ENCODE measurements around the gene SGO2.
"Not testable (repeated sequence)": the region's sequence is repeated elsewhere in the genome, so short reads cannot be mapped to it uniquely, and the experiment has no call there.

The SGO2 gene

DNA sequence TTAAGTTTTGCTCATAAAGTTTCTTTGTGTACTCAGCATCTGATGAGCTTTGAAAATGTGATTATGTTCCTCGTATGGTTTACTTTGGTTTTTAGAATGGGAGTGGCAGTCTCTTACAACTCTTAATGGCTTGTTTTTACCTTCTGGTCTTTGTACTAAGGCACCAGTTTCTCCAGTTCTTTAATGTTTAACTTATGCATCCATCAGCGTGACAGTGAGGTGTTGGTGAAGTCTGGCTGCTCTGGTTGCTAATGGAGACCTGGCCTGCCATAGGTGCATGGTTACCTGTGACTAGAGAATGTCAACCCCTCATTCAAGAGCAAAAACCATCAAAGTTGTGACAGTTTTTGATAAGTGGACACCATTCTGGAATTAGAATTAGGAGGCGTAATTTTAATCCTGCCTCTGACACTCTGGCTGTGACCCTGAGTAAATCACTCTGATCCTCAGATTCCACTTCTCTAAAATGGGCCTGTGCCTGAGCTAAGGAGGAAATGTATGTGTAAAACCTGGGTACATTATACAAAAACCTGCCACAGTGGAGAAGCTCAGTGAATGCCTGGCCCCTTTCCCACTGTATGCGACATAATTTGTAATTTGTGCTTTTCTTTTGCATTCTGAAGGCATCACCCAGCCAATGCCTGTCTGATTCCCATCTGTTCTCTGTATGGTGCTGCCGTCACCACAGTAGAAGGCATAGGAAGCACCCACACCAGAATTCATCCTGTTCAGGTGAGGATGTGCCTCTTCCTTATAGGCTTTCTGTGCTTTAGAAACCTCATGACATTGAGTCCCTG is 71.0 kb downstream of the SGO2 start:
- no peak for DNase-seq (ENCODE audit: low read depth)

DNA sequence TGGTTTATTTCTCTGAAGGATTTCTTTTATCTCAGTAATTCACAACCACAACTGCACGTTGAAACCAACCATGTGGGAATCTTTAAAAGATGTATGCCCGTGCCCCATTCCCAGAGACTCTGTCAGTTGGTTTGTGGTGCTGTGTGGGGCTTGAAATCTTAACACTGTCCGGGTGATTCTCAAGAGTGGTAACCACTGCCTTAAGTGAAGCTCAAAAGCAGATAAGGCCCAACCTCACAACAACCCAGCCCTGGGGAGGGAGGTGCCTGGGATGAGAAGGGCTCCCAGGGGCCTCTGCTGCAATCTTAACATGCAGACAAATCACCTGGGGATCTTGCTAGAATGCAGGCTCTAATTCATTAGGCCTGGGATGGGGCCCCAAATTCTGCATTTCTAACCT is 73.2 kb downstream of the SGO2 start:
- DNase-seq (ENCODE audit: low read depth): no peak

DNA sequence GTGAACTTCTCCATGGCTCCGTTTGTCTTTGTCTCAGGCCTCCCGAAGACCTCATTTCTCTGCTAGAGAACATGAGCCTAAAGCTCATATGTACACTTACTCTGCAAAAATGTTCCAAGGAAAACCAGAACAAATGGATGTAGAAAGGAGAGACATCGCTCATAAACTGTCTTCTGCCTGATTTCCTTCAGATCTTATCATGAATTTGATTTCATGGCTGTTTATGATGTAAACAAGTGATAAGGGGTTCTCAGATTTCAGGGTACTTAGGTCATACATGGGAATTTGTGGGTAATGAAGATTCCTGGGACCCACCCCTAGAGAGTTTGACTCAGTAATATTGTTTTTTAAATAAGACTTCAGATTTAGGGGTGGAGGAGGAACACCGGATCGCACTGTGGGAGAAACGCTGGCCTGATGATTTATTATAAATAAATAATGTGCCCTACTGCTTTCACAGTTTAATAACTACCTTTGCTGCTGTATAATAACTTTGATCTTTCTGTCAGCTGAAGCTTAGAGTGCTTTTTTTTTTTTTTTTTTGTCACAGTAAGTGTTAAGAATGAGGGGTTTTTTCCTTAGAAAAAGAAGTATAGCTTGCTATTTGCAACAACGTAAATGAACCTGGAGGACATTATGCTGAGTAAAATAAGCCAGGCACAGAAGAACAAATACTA is 74.7 kb downstream of the SGO2 start:
- DNase-seq (ENCODE audit: low read depth): no peak

DNA sequence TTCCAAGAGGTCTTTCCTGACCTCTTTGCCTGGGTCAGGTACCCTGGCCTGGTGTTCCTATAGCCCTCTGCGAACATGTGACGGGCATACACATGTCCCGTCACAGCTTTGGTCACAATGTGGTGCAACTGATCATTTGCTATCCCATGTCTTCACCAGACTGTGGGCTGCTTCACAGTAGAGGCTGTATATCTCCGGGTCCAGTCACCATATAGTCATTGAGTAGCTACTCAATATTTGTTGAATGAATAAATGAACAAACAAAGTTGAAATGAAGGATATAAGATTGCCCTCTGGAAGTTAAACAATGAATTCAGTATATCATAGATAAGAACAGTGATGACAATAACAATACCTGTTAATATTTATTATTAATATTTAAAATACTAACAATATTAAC is 76.6 kb downstream of the SGO2 start:
- no peak for DNase-seq (ENCODE audit: low read depth)

DNA sequence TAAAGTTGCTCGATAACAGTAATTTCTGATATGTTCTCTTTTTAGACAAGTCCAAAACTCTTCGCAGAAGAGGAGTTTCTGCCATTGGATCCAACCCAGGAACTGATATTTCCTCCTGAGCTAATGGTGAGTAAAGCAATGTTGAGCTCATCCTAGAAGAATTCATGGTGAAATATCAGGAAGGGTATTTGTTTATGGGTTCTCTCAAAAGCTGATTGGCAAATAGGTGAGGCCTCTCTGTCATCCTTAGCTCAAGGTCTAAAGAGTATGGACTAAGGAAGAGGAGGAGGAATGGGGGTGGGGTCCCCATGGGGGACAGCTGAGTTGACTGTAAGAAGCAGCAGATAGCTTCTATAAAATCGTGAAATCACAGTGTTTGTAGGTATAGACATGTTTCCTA is 78.0 kb downstream of the SGO2 start:
- no peak for DNase-seq (ENCODE audit: low read depth)

DNA sequence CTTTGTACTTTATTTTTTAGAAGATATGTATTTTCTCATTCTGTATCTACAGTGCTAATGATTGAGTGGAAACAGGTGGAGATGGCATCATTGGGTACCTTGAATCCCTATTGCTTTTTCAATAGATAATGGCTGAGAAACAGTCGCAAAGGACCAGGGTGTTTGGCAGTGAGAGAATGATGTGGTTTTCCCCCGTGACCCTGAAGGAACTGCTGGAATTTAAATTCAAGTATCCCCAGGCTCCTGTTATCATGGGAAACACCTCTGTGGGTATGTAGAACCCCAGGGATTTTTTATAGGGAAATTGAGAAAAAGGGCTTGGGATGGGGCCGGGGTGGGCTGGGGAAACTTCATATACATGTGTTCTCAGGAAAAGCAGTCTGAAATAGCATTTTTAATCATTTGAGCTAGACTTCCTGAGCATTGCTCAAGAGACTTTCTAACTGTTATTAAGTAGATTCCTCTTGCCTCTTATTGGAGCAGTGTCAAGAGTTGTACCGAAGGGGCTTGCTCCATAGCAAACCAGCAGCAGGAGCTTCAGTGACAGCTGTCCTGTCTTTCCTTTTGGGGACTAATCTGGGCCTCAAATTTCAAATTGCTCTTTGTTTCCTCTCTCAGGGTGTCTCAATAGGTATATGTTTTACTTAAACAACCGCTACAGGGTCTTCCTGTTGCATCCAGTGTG is 78.7 kb downstream of the SGO2 start:
- no peak for DNase-seq (ENCODE audit: low read depth)

DNA sequence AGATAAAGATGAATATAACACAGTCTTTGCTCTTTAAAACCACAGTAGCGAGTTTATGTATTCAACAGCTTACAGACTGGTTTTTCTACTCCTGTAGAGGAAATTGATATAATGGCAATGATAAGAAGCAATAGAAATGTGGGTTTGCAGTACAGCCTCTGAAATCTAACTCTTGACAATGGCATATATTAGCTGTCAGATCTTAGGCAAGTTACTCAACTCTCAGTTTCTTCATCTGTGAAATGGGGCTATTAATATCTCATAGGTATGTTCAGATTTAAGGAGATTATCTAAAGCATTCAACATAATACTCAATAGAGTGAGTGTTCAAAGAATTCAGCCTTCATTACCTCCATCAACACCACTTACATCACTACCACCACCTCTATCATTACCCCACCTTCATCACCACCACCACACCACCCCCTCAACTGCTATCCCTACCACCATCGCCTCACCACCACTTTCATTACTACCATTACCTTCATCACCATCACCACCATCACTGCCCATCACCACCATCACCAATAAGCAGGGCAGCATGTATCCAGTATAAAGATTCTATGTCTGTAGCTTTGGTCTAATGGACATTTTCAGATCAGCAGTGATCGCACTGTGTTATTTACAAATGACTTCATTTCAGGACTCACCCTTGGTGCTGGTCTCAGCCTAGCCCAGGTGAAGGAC is 82.5 kb downstream of the SGO2 start:
- no peak for DNase-seq (ENCODE audit: low read depth)

DNA sequence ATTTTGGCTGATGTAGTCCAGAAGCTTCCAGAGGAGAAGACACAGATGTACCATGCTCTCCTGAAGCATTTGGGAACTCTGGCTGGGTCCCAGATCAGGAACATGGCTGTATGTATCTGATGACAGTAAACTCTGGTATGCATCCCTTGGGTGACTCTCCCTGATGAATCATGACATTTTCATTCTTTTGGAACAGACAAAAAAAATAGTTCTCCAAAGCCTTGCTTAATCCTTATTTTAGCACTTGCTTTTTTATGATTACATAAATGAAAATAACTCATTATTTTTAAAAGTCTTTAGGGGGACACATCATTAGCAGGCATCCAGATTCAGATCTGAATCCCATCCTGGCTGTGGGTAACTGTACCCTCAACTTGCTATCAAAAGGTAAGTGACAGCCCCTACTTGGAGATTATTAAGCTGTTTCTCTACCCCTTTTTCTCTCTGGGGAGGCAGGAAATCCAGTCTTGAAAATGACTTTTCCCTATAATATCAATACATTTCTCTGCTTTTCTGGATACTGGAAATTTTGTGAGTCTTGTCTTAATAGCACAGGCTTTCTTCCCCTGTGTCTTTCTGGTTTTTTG is 83.1 kb downstream of the SGO2 start:
- no peak for DNase-seq (ENCODE audit: low read depth)

DNA sequence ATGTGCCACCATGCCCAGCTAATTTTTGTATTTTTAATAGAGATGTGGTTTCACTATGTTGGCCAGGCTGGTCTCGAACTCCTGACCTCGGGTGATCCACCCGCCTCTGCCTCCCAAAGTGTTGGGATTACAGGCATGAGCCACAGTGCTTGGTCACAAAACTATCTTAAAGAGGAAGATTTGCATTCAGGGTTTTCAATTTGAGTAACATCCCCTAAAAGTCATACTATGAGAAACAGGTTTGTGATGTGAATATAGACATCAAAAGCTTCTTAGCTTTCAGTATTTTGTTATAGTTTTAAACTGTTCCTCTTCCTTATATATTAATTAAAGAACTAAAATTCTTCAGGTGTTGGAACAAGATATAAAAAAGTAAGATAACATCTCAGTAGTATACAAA is 84.2 kb downstream of the SGO2 start:
- not testable (repeated sequence) for DNase-seq (ENCODE audit: low read depth)

DNA sequence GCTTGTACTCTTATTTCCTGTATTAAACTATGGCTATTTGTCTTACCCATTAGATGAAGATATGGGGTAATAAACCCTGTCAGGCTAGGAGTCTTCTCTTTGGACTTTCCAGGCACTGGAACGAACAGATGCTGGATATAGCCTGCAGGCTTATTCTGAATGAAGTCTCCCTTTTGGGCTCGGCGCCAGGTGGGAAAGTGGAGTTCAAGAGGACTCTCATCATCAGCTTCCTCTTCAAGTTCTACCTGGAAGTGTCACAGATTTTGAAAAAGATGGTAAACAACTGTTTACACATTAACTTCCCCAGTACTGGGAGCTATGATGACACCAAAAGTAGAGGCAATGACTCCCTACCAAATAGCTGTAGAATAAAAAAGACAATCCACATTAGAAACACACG is 87.7 kb downstream of the SGO2 start:
- no peak for DNase-seq (ENCODE audit: low read depth)

DNA sequence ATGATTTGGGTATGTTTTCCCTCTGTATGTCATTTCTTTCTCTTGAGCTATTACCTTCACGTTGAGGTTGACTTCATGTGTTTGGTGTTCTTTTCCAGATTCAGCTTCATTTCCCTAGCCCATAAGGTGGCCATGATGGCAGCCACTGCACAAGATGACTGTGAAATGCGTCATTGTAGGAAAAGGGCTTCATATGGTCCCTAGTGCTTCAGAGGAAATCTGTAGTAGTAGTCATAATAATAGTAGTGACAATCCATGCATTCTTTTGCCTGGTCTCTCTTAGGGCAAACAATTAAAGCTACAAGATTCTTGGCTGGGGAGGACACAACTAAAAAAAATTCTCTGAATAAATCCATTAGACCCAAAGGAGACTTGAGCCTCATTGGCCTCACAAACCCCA is 88.2 kb downstream of the SGO2 start:
- DNase-seq (ENCODE audit: low read depth): no peak

DNA sequence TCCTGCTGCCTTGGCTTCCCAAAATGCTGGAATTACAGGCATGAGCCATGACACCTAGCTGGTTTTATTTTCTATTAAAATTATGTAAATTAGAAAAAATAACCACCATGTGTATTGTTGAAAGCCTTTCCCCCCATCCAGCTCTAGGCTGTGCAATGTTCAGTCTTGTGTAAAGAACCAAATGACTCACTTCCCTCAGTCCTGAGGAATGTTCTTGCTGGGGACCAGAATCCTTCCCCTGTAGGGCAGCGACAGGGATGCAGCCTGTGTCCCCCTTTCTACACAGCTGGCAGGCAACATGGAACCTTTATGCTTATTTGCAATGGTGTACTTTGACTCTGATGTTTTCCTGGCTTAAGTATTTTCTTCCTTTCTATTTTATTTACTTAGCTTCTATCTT is 89.2 kb downstream of the SGO2 start:
- no peak for DNase-seq (ENCODE audit: low read depth)

DNA sequence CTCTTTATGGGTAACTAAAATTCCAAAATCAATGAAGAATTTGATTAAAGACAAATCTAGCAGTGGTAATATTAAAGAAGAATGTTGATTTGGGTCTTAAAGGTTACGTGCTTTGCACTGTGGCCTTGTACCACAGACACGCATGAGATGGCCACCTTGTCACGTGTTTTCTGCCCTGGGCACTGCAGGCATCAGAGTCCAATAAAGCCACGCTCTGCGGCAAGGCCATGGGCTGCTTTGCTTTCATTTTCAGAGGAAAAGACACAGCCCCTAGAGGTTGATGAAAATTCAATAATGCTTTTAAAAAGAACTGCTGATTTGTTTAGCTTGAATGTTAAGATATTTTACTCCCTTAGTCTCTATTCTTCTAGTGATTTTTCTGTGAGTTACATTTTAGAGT is 90.2 kb downstream of the SGO2 start:
- no peak for DNase-seq (ENCODE audit: low read depth)

DNA sequence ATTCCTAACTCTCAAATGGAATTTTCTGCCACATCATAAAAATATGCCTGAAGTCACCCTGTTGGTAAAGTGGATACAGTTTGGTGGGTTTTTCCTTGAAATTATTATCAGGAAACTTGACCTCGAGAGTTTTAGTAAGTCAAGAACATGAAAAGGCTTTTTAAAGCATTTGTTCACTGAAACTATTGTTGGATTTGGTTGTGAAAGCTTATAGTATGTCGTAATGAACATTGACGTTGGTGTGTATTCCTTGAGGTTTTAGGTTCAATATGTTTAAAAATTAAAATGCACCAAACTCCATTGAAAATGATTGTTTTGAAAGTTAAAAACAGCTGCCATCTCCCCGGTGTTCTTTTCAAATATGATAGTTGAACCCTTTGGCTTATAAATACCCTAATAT is 90.6 kb downstream of the SGO2 start:
- DNase-seq (ENCODE audit: low read depth): no peak

DNA sequence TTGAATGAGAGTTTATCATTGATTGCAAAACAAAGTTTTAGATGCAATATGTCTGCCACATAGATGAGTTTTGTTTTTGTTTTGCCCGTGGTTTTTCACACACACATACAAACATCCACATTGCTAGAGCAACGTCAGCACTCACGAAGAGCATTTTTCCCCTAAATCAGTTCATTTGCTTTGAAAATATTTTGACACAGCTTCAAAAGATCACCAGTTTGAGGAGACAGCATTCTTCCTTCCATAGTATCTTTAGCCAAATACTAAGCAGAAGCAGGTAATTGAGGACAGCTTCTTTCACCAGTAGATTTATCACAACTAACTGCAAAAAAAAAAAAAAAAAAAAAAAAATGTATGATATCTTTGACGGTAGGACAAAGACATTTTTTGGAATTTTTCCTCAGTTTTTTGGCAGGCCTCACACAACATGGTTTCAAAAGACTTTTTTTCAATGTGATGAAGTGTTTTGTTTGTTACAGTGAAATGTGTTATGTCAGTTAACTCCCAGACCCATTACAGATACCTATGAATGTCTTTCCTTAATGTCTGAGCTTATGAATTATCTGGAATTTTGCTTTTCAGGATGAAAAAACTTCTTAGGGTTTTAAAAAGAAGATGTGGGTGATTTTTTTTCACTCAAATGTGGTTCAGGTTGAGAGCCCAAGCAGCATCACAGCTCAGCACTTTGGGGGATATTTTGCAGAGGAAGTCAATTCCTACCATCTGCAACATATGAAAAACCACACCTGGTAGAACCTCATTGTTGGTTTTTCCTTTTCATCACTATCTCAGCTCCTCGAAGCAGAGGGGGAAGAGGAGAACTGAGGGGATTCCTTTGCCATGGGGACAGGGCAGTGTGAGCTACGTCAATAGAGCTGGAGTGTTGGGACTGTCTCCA is 91.4 kb downstream of the SGO2 start:
- DNase-seq (ENCODE audit: low read depth): no peak

DNA sequence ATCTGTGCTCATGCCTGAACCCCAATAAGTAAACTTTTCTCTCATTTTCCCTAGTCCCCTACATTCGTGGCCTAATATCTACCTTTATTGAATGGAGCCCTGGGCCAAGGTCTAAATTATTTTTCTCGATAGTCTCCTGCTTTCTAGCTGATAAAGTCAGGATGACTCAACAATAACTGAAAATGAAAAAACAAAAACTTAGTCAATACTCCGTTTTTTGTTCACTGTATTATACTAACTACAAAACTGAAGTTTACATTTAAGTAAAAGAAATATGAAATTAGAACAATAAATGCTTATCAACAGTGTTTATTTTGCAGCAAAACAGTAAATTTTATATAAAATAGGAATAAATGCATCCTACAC is 92.0 kb downstream of the SGO2 start:
- DNase-seq (ENCODE audit: low read depth): no peak

DNA sequence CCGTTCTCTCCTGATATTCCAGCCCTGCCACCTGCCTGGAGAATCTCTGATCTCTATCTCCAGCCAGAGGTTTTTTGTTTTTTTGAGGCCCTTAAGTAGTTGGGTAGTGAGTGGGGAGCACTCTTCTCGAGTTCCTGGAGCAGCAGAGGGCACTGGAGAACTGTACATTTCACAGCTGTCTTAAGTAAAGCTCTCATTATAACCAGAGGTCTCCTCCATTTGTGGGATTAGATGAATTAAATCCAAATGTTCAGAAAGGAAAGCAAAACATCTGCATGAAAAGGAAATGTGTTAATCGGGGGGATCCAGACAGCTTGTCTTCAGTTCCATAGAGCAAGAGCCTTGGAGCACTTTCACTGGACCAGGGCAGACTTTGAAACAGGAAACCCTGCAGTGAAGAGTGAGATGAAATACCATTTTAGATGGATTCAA is 92.6 kb downstream of the SGO2 start:
- DNase-seq (ENCODE audit: low read depth): no peak

DNA sequence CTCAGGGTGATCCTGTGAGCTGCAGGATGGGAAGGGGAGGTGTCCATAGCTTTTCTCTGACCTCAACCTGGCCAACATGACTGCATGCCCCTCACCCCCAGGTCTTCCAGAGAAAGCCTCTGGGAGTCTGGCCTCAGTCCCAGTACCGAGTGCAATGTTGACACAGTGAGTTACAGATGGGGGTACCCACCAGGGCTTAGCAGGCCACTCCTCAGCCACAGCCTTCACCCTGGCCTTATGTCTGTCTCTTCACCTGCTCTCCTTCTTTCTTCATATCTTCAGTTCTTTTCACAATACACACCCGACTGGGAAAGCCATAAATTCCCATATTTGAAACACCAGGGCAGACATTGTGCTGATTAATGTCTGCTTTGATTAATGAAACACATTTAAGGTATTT is 93.3 kb downstream of the SGO2 start:
- no peak for DNase-seq (ENCODE audit: low read depth)

DNA sequence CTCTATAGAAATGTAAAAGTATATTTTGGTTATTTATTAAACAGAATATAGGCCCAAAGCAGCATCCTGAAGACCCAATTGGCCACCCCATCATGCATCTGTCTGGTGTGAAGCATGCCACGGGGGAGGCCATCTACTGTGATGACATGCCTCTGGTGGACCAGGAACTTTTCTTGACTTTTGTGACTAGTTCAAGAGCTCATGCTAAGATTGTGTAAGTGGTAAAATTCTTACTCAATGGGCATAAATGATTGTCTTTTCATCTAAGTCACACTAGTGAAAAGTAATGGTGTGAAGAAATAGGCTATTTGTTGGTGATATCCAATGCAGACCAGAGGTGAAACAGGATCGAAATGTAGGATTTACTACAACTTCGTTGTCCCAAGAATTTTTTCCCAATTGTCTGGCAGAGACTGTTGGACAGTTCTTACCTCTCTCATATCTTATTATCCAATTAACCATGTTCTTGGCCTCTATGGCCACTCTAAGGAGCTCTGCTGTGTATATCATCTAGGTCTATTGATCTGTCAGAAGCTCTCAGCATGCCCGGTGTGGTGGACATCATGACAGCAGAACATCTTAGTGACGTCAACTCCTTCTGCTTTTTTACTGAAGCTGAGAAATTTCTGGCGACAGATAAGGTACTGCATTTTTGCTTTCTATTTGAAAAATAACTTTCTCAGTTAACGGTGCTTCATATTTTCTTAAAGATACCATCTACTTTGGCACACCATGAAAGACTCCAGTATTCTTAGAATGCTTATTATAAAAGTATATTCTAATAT is 94.8 kb downstream of the SGO2 start:
- DNase-seq (ENCODE audit: low read depth): no peak

DNA sequence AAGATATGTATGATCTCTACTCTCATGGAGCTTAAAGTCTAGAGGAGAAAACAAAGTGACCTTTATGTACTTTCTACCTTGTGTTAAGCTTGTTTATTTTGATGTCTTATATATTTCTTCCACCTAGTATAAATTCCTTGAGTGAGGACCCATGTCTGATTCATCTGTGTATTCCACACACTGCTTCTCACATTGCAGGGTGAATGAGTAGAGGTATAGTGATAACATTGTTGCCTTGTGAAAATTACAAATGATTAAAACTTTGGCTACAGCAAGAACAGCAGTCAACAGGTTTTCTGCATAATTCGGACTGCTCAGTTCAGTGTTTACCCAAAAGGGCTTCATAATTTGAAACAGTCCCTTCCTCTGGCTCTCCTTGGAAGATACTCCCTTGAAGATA is 96.1 kb downstream of the SGO2 start:
- no peak for DNase-seq (ENCODE audit: low read depth)

DNA sequence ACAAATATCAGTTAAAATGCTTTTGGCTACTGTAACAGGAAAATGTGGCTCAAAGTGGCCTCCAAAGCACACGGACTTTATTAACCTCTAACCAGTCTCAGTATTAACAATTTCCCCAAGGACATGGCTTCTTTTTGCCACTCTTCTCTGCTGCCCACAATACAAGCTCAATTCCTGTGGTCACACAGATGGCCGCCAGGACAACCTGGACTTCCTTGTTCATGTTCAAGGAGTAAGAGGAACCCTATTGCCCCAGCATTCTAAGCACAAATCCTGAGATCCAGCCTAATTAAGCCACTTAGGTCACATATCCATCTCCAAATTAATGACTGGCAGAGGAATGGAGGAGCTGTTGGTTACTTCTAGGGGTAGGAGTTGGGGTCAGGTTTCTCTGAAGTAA is 98.0 kb downstream of the SGO2 start:
- DNase-seq (ENCODE audit: low read depth): no peak
